Loucy (cell line): ENCODE data around the gene OPA3.

Experiments used
- H2AFZ ChIP-seq: fragments of 200-600 bp; sonication (generic); 2 replicates; pipeline ENCODE4 v1.6.0; 2016; ENCODE audit warnings: antibody characterized with exemption, mild to moderate bottlenecking, low read length, moderate library complexity
- H3F3A ChIP-seq: fragments of 200-600 bp; 2 replicates; pipeline ENCODE4 v1.6.0; 2016; ENCODE audit warnings: antibody characterized with exemption, low read depth, mild to moderate bottlenecking
- H3K27me3 ChIP-seq: fragments of 200-600 bp; sonication (generic); 2 replicates; pipeline ENCODE4 v1.6.1; 2014; ENCODE audit warnings: low read length, mild to moderate bottlenecking; ENCODE audit not compliant: insufficient read depth, poor library complexity, severe bottlenecking
- H3K36me3 ChIP-seq: fragments of 200-600 bp; sonication (generic); 2 replicates; pipeline ENCODE4 v1.6.1; 2016; ENCODE audit warnings: low read length; ENCODE audit not compliant: insufficient read depth
- H3K4me1 ChIP-seq: fragments of 200-600 bp; sonication (generic); 2 replicates; pipeline ENCODE4 v1.5.1; 2014; ENCODE audit warnings: low read length, mild to moderate bottlenecking; ENCODE audit not compliant: insufficient read depth, poor library complexity, severe bottlenecking
- H3K4me2 ChIP-seq: fragments of 200-600 bp; sonication (generic); 2 replicates; pipeline ENCODE4 v1.6.0; 2014; ENCODE audit warnings: antibody characterized with exemption, low read length, low read depth, mild to moderate bottlenecking; ENCODE audit not compliant: poor library complexity, severe bottlenecking
- H3K4me3 ChIP-seq: fragments of 200-600 bp; sonication (generic); 2 replicates; pipeline ENCODE4 v1.5.1; 2014; ENCODE audit warnings: low read length, mild to moderate bottlenecking, mixed read lengths; ENCODE audit not compliant: poor library complexity, severe bottlenecking
- H3K79me2 ChIP-seq: fragments of 200-600 bp; sonication (generic); 2 replicates; pipeline ENCODE4 v1.6.1; 2014; ENCODE audit warnings: low read length; ENCODE audit not compliant: insufficient read depth
- H3K9ac ChIP-seq: fragments of 200-600 bp; sonication (generic); 2 replicates; pipeline ENCODE4 v1.6.0; 2014; ENCODE audit warnings: mild to moderate bottlenecking, low read depth, low read length, moderate library complexity; ENCODE audit not compliant: poor library complexity, severe bottlenecking
- H3K9me2 ChIP-seq: fragments of 200-600 bp; sonication (generic); replicated peaks from 2 replicates; pipeline ENCODE4 v1.6.1; 2016; ENCODE audit warnings: low read depth, low read length, mixed read lengths
- H3K9me3 ChIP-seq: fragments of 200-600 bp; sonication (generic); 2 replicates; pipeline ENCODE4 v1.6.1; 2014; ENCODE audit warnings: mild to moderate bottlenecking, antibody characterized with exemption, low read length, low read depth; ENCODE audit not compliant: insufficient read depth
- H4K20me1 ChIP-seq: fragments of 200-600 bp; sonication (generic); 2 replicates; pipeline ENCODE4 v1.6.0; 2014; ENCODE audit warnings: antibody characterized with exemption, low read length, mild to moderate bottlenecking; ENCODE audit not compliant: insufficient read depth, poor library complexity, severe bottlenecking
- EZH2phosphoT487 ChIP-seq: fragments of 200-600 bp; IDR thresholded peaks from 2 replicates; pipeline ENCODE4 v1.6.1; 2018; ENCODE audit warnings: antibody characterized with exemption, mild to moderate bottlenecking, moderate library complexity, borderline replicate concordance
- TF ChIP-seq, protein P1 (sequence below): fragments of 200-600 bp; sonication (generic); conservative IDR thresholded peaks from 2 replicates; pipeline ENCODE4 v1.5.1; 2014; ENCODE audit warnings: mild to moderate bottlenecking, antibody characterized with exemption, low read length

OPA3 gene

GRCh38 chr19:45581576-45581975 lies 3.0 kb downstream of the OPA3 start:
- Histone ChIP-seq H3K9ac (no peak overlapping the region), H3F3A (no peaks in the 10 kb centered on the region), H3K27me3 (no peaks in the 10 kb centered on the region), H3K79me2 (peaks cover 39% of the 10 kb centered on the region), H3K4me3 (no peak overlapping the region), H3K4me2 (no peak overlapping the region), H3K4me1 (peaks cover 11% of the 10 kb centered on the region), H3K9me2 (no peaks in the 10 kb centered on the region), H3K9me3 (no peaks in the 10 kb centered on the region), H3K36me3 (no peaks in the 10 kb centered on the region), H2AFZ (no peak overlapping the region), H4K20me1 (peaks cover 3% of the 10 kb centered on the region)
- TF ChIP-seq EZH2phosphoT487 = no peak
- TF ChIP-seq, protein P1, sequence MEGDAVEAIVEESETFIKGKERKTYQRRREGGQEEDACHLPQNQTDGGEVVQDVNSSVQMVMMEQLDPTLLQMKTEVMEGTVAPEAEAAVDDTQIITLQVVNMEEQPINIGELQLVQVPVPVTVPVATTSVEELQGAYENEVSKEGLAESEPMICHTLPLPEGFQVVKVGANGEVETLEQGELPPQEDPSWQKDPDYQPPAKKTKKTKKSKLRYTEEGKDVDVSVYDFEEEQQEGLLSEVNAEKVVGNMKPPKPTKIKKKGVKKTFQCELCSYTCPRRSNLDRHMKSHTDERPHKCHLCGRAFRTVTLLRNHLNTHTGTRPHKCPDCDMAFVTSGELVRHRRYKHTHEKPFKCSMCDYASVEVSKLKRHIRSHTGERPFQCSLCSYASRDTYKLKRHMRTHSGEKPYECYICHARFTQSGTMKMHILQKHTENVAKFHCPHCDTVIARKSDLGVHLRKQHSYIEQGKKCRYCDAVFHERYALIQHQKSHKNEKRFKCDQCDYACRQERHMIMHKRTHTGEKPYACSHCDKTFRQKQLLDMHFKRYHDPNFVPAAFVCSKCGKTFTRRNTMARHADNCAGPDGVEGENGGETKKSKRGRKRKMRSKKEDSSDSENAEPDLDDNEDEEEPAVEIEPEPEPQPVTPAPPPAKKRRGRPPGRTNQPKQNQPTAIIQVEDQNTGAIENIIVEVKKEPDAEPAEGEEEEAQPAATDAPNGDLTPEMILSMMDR = no peak

- Histone ChIP-seq H3K4me2 (no peak overlapping the region), H3K79me2 (peaks cover 49% of the 10 kb centered on the region), H3K27me3 (no peaks in the 10 kb centered on the region), H2AFZ (no peak overlapping the region), H3F3A (no peaks in the 10 kb centered on the region), H3K9me2 (no peaks in the 10 kb centered on the region), H3K4me3 (no peak overlapping the region), H3K4me1 (peaks cover 4% of the 10 kb centered on the region), H3K9me3 (no peaks in the 10 kb centered on the region), H4K20me1 (peaks cover 3% of the 10 kb centered on the region), H3K36me3 (no peaks in the 10 kb centered on the region), H3K9ac (no peak overlapping the region)
- TF ChIP-seq, protein P1 = no peak
- TF ChIP-seq EZH2phosphoT487 = no peak
Observed at GRCh38 chr19:45578861-45579260, 5.7 kb downstream of the OPA3 start.

DNA sequence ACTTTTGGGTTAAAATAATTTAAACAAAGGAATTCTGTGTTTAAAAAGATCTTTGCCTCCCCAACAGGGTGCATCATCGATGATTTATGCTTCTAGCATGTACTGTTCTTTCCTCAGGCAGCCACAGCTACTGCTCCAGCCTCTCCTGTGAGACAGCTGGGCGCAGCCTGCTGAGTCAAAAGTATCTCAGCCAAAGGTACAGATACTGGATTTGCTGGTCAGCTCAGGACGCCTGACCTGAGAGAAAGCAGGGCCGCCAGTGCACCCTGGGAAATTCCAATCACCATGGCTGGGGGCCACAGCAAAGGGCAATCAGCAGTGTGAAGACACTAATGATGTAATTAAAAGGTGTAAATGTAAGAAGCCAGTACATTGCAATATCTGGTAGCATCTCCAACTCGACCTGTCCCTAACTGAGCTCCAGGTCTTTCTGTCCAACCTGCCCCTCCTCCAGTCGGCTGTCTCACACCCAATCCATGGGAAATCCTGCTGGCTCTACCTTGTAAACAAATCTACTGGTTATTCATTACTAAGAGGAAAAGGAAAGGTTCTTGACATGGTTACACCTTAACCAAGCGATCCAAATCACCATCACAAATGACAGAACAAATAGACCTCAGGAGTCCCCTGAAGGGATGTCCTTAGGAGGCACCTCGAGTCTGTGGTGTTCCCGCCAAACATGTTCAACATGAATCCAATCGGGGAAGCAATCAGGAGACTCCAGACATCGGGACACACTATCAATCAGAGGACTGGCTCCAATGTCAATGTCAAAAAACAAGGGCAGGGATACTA lies 7.3 kb downstream of the OPA3 start:
- no peaks in the 10 kb centered on the region for H3K9me2 ChIP-seq
- peak overlapping the region; percentile 27 for H3K9ac ChIP-seq
- H3K4me2 ChIP-seq = no peak overlapping the region

More for the DNA sequence above, 7.3 kb downstream of the OPA3 start:
- Histone ChIP-seq H2AFZ (no peak overlapping the region), H3K27me3 (no peaks in the 10 kb centered on the region), H3K79me2 (peaks cover 34% of the 10 kb centered on the region; the same call in 1 of the 2 replicates), H3K4me3 (no peak overlapping the region), H4K20me1 (peaks cover 3% of the 10 kb centered on the region), H3K36me3 (no peaks in the 10 kb centered on the region), H3F3A (no peaks in the 10 kb centered on the region), H3K9me3 (no peaks in the 10 kb centered on the region), H3K4me1 (no peaks in the 10 kb centered on the region)
- TF ChIP-seq EZH2phosphoT487 = no peak
- TF ChIP-seq, protein P1 = no peak
